ENCODE data around the gene SLFNL1.

DNA sequence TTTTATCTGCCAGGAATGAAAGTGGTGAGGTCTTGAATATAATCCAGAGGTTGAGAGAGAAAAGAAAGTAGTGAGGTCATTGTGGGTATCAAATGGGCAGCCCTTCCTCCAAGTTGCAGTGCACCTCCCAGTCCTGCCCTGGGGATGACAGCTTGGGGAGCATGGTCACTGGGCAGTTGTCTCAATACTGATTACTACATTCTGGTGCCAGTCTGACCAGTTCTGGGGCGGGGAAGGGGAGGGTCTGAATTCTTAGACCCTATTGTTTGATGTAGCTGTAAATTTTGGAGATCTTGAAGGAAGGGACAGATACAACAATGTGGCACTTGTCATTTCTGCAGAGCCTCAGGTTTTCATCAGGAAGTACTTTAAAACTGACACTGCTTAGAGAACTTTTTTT lies 11.2 kb downstream of the SLFNL1 start:
- TF ChIP-seq, protein P1, sequence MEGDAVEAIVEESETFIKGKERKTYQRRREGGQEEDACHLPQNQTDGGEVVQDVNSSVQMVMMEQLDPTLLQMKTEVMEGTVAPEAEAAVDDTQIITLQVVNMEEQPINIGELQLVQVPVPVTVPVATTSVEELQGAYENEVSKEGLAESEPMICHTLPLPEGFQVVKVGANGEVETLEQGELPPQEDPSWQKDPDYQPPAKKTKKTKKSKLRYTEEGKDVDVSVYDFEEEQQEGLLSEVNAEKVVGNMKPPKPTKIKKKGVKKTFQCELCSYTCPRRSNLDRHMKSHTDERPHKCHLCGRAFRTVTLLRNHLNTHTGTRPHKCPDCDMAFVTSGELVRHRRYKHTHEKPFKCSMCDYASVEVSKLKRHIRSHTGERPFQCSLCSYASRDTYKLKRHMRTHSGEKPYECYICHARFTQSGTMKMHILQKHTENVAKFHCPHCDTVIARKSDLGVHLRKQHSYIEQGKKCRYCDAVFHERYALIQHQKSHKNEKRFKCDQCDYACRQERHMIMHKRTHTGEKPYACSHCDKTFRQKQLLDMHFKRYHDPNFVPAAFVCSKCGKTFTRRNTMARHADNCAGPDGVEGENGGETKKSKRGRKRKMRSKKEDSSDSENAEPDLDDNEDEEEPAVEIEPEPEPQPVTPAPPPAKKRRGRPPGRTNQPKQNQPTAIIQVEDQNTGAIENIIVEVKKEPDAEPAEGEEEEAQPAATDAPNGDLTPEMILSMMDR (IDR thresholded peaks at IDR 0.05), result no peak
- TF ChIP-seq POLR2A (IDR thresholded peaks at IDR 0.05) (no peak), EP300 (IDR thresholded peaks at IDR 0.05) (no peak)
